Endothelial cell of umbilical vein (primary cell): ENCODE results near the gene ATR. TPM values are rescaled to one million over a fixed set of nuclear protein-coding genes. Genes with fewer than 3 reads are reported as not detected.

Experiments used
- BruUV-seq: library from RNA; stranded (reverse); fragments of 400-500 nt; replicated peaks from 2 replicates; lab custom pipeline; 2021; lab: Mats Ljungman, UMichigan
- CTCF ChIA-PET: fragments of 300-600, 350-600 bp; sonication (Branson Sonifier 250); formaldehyde crosslinking; loops from one replicate; lab custom pipeline; 2021; ENCODE audit warnings: antibody characterized with exemption, inconsistent platforms; lab: Charles Lee
- POLR2A ChIA-PET: fragments of 300-600, 350-600 bp; sonication (Branson Sonifier 250); formaldehyde crosslinking; loops from one replicate; lab custom pipeline; 2021; ENCODE audit warnings: antibody characterized with exemption, inconsistent platforms; lab: Charles Lee
- DNase-seq: peaks from one replicate; pipeline ENCODE4 v3.0.0-alpha.2; 2011; ENCODE audit warnings: low read depth, low spot score
- FAIRE-seq: peaks from 2 replicates; lab custom pipeline; 2011; peaks lifted over from hg19 to GRCh38; lab: Jason Lieb, UNC
- H2AFZ ChIP-seq: 2 replicates; pipeline ENCODE4 v1.6.0; 2012; ENCODE audit warnings: low read depth, low read length, control low read depth, inconsistent platforms
- H3K27ac ChIP-seq: 2 replicates; pipeline ENCODE4 v1.5.1; 2011; ENCODE audit warnings: low read depth, mild to moderate bottlenecking, control low read depth, low read length, moderate library complexity; ENCODE audit not compliant: insufficient read depth
- H3K27me3 ChIP-seq, 2 experiments: 2 replicates each; pipeline versions ENCODE4 v1.6.0 to v1.6.1; 2011; ENCODE audit warnings: low read length in 2 of 2, mixed read lengths in 1 of 2; ENCODE audit not compliant: control insufficient read depth in 2 of 2, insufficient read depth in 2 of 2
- H3K36me3 ChIP-seq, 2 experiments: 2 replicates in 1 of 2; 3 replicates in 1 of 2; pipeline ENCODE4 v1.5.1; 2011; ENCODE audit warnings: low read length in 2 of 2, mild to moderate bottlenecking in 1 of 2, moderate library complexity in 1 of 2; ENCODE audit not compliant: control insufficient read depth in 2 of 2, insufficient read depth in 2 of 2; ENCODE audit errors: extremely low read depth in 1 of 2
- H3K4me1 ChIP-seq: 3 replicates; pipeline ENCODE4 v1.5.1; 2011; ENCODE audit warnings: mild to moderate bottlenecking, low read length; ENCODE audit not compliant: control insufficient read depth, insufficient read depth; ENCODE audit errors: extremely low read depth
- H3K4me2 ChIP-seq: 2 replicates; pipeline ENCODE4 v1.6.1; 2011; ENCODE audit warnings: low read length, control low read depth, mixed read lengths; ENCODE audit not compliant: insufficient read depth
- H3K4me3 ChIP-seq, 3 experiments: fragments of 200-600 bp in 1 of 3; sonication (generic), shearing (Covaris generic) in 1 of 3; replicated peaks in 1 of 3; 2 replicates each; pipeline ENCODE4 v1.5.1; 2011 to 2016; ENCODE audit warnings: control low read depth in 3 of 3, low read length in 3 of 3, mild to moderate bottlenecking in 2 of 3, inconsistent platforms in 1 of 3, low read depth in 1 of 3, moderate library complexity in 1 of 3; ENCODE audit not compliant: insufficient read depth in 1 of 3
- H3K79me2 ChIP-seq: 2 replicates; pipeline ENCODE4 v1.6.0; 2012; ENCODE audit warnings: low read length, inconsistent platforms; ENCODE audit not compliant: control insufficient read depth, insufficient read depth
- H3K9ac ChIP-seq: replicated peaks from 2 replicates; pipeline ENCODE3; 2011; ENCODE audit warnings: low read length, control low read depth; ENCODE audit not compliant: insufficient read depth; ENCODE audit errors: extremely low read depth
- H3K9me1 ChIP-seq: replicated peaks from 3 replicates; pipeline ENCODE4 v1.6.0; 2011; ENCODE audit warnings: mild to moderate bottlenecking, low read length; ENCODE audit not compliant: control insufficient read depth, insufficient read depth; ENCODE audit errors: extremely low read depth
- H3K9me3 ChIP-seq: replicated peaks from 2 replicates; pipeline ENCODE4 v1.5.1; 2012; ENCODE audit warnings: low read length, inconsistent platforms; ENCODE audit not compliant: control insufficient read depth, insufficient read depth
- H4K20me1 ChIP-seq: replicated peaks from 2 replicates; pipeline ENCODE3; 2011; ENCODE audit warnings: mild to moderate bottlenecking, low read length; ENCODE audit not compliant: control insufficient read depth, insufficient read depth; ENCODE audit errors: extremely low read depth
- CTCF ChIP-seq, 2 donors: IDR thresholded peaks; 1 replicate in 1 of 2; 2 replicates in 1 of 2; pipeline ENCODE4 v1.5.1; 2011; ENCODE audit warnings: low read length in 2 of 2, mild to moderate bottlenecking in 2 of 2, moderate library complexity in 2 of 2, control low read depth in 1 of 2, inconsistent platforms in 1 of 2, low read depth in 1 of 2; ENCODE audit not compliant: insufficient read depth in 1 of 2; ENCODE audit errors: extremely low read depth in 1 of 2
- JUN ChIP-seq: IDR thresholded peaks from 2 replicates; pipeline ENCODE4 v1.6.1; 2011; ENCODE audit warnings: borderline replicate concordance, low read depth; ENCODE audit not compliant: insufficient read length, insufficient read depth
- MYC ChIP-seq: IDR thresholded peaks from one replicate; pipeline ENCODE4 v1.6.1; 2011; ENCODE audit warnings: mild to moderate bottlenecking, low read depth, low read length
- POLR2A ChIP-seq: IDR thresholded peaks from 2 replicates; pipeline ENCODE4 v1.6.1; 2012; ENCODE audit warnings: low read depth, mild to moderate bottlenecking, control low read depth, low read length
- POLR2AphosphoS5 ChIP-seq: IDR thresholded peaks from 2 replicates; pipeline ENCODE4 v1.6.1; 2012; ENCODE audit warnings: low read depth, mild to moderate bottlenecking, control low read depth, low read length, moderate library complexity; ENCODE audit not compliant: insufficient read depth
- dilution Hi-C: fragments of 300-500 bp; cut with MboI; formaldehyde crosslinking; loops from one replicate; pipeline ENCODE4 v1.15.0; 2019; ENCODE audit warnings: low sequenced_read_pairs; ENCODE audit not compliant: extremely low pct_ligation_motif_present
- intact Hi-C: fragments of 100-400 bp; cut with micrococcal nuclease; formaldehyde crosslinking; loops from one replicate; pipeline ENCODE4 v1.10.0; 2022
- polyA plus RNA-seq, 4 experiments: library from polyadenylated mRNA; depleted of rRNA in 3 of 4; stranded (reverse) in 3 of 4; unstranded in 1 of 4; fragments of >200 nt; gene quantifications; 2 replicates each; pipeline versions ENCODE4 v1.2.1 to v1.2.3, GENCODE V29; 2011 to 2012; ENCODE audit warnings: missing spikeins in 1 of 4
- total RNA-seq: library from RNA; stranded (reverse); gene quantifications from 2 replicates; pipeline ENCODE4 v1.2.3, GENCODE V29; 2021

ATR gene
- total and polyA plus RNA-seq, 2 donors (not counting 3 experiments of a cell fraction or from before 2014, with no cell fraction given): 6.3 to 23.6 TPM

- no peak for TF ChIP-seq POLR2AphosphoS5
- no peak for TF ChIP-seq POLR2A
- no peak for TF ChIP-seq JUN
- no peak for TF ChIP-seq MYC
- no peak for TF ChIP-seq CTCF (IDR thresholded peaks at IDR 0.05; ENCODE audit: extremely low read depth in 1 of 2, insufficient read depth in 1 of 2, low read depth in 1 of 2, low read length in 2 of 2)
- Histone ChIP-seq H3K79me2 (no peaks in the 10 kb centered on the region), H3K27ac (peak overlapping the region; percentile 44), H3K36me3 (peaks cover 0 to 3% of the 10 kb centered on the region in 2 experiments), H3K4me1 (peaks cover 16% of the 10 kb centered on the region), H3K9ac (no peak overlapping the region), H3K9me3 (no peaks in the 10 kb centered on the region), H3K27me3 (no peaks in the 10 kb centered on the region), H2AFZ (no peak overlapping the region), H3K9me1 (no peaks in the 10 kb centered on the region), H3K4me2 (peak overlapping the region; percentile 33), H3K4me3 (no peak overlapping the region), H4K20me1 (no peaks in the 10 kb centered on the region)
- FAIRE-seq: peak; percentile 52
- POLR2A ChIA-PET: no interaction called here
- peak; percentile 59 for DNase-seq
- no TSS peak for BruUV-seq
- dilution Hi-C loops: no loop called here
- intact Hi-C loops: loop anchor here (1.0 kb wide), 2 partner anchors 14 to 28 kb away; no protein-coding TSS in a partner anchor
- CTCF ChIA-PET: interaction anchor here (0.9 kb wide), 1 partner anchor 160 kb away, joined by 3 read pairs; the partner anchor contains the start of gene ATR
These were observed 159.5 kb downstream of the ATR start for GRCh38 chr3:142418926-142419592.
